K562 (cell line): ENCODE results near the gene NRP1.

Source experiments
- CHD7 ChIP-seq: fragments of 200-600 bp; sonication (generic); IDR thresholded peaks from one replicate; pipeline ENCODE4 v1.6.1; 2012; ENCODE audit warnings: mild to moderate bottlenecking, low read depth, low read length, inconsistent platforms
- CTCF ChIP-seq, 3 experiments: IDR thresholded peaks in 2 of 3; conservative IDR thresholded peaks in 1 of 3; 2 replicates each; pipeline ENCODE4 v1.5.1; 2011 to 2012; ENCODE audit warnings: low read length in 3 of 3, mild to moderate bottlenecking in 3 of 3, control low read depth in 2 of 3, improper control_type of control experiment in 1 of 3, inconsistent platforms in 1 of 3, low read depth in 1 of 3, mixed read lengths in 1 of 3, moderate library complexity in 1 of 3; ENCODE audit not compliant: insufficient read depth in 2 of 3
- GTF2B ChIP-seq: IDR thresholded peaks from 2 replicates; pipeline ENCODE4 v1.6.1; 2011; ENCODE audit not compliant: insufficient read length; ENCODE audit errors: extremely low read depth
- IRF2 ChIP-seq: sonication (generic); formaldehyde crosslinking; IDR thresholded peaks from 2 replicates; pipeline ENCODE4 v1.8.1; 2022; ENCODE audit warnings: mild to moderate bottlenecking, missing genetic modification reagents
- PATZ1 ChIP-seq: fragments of 250-450 bp; sonication (Bioruptor Pico); IDR thresholded peaks from 2 replicates; pipeline ENCODE4 v1.5.0; 2020; ENCODE audit warnings: mild to moderate bottlenecking, borderline replicate concordance
- POLR2A ChIP-seq: fragments of 450-650 bp; conservative IDR thresholded peaks from 2 replicates; pipeline ENCODE4 v1.6.1; 2016
- SRSF7 ChIP-seq: fragments of 200-400 bp; formaldehyde crosslinking; optimal IDR thresholded peaks from 2 replicates; pipeline ENCODE3; 2017; ENCODE audit warnings: mild to moderate bottlenecking, low read depth, low read length
- TEAD4 ChIP-seq, 2 experiments: sonication (generic) in 1 of 2; formaldehyde crosslinking in 1 of 2; IDR thresholded peaks; 2 replicates each; pipeline versions ENCODE4 v1.6.1 to v1.8.0; 2012 to 2022; ENCODE audit warnings: borderline replicate concordance in 1 of 2, inconsistent platforms in 1 of 2, low read length in 1 of 2, mild to moderate bottlenecking in 1 of 2, missing genetic modification reagents in 1 of 2
- ZFP36 ChIP-seq: fragments of 150-350 bp; IDR thresholded peaks from 2 replicates; pipeline ENCODE4 v1.6.1; 2018; ENCODE audit warnings: low read length, low read depth; ENCODE audit not compliant: partially characterized antibody

GRCh38 chr10:33288127-33288526, 46.3 kb downstream of the NRP1 start:
- no peak for TF ChIP-seq GTF2B
- no peak for TF ChIP-seq SRSF7
- no peak for TF ChIP-seq ZFP36
- no peak for TF ChIP-seq PATZ1 (CRISPR knock-in tag)
- no peak for TF ChIP-seq TEAD4 (IDR thresholded peaks at IDR 0.05; ENCODE audit: low read length)
- TF ChIP-seq TEAD4 (CRISPR knock-in tag; IDR thresholded peaks at IDR 0.05; ENCODE audit: borderline replicate concordance): no peak
- TF ChIP-seq IRF2 (CRISPR knock-in tag): no peak
- TF ChIP-seq POLR2A: no peak
- TF ChIP-seq CHD7: no peak
- TF ChIP-seq CTCF (IDR thresholded peaks at IDR 0.05 in 2 of 3, conservative IDR thresholded peaks at IDR 0.05 in 1 of 3; ENCODE audit: insufficient read depth in 2 of 3, low read depth in 1 of 3, low read length in 3 of 3): no peak
